Neural cell (in vitro differentiated cells): Measurements from ENCODE around the gene FGF14.

Source experiments
- CTCF ChIP-seq: fragments of 450-650 bp; IDR thresholded peaks from 2 replicates; pipeline ENCODE4 v1.5.1; 2014; ENCODE audit warnings: antibody characterized with exemption, mild to moderate bottlenecking, moderate library complexity; ENCODE audit not compliant: poor library complexity, severe bottlenecking
- EP300 ChIP-seq: fragments of 450-650 bp; conservative IDR thresholded peaks from 2 replicates; pipeline ENCODE4 v1.6.1; 2014; ENCODE audit warnings: antibody characterized with exemption, mild to moderate bottlenecking, moderate library complexity; ENCODE audit not compliant: poor library complexity, severe bottlenecking
- EZH2 ChIP-seq: fragments of 200-600, 300-800 bp; shearing (Covaris generic), sonication (generic); IDR thresholded peaks from 2 replicates; pipeline ENCODE4 v1.6.1; 2014; ENCODE audit warnings: antibody characterized with exemption, low read length, borderline replicate concordance, mild to moderate bottlenecking; ENCODE audit not compliant: insufficient read depth, poor library complexity, severe bottlenecking
- POLR2AphosphoS5 ChIP-seq: IDR thresholded peaks from 2 replicates; pipeline ENCODE4 v1.6.1; 2012
- RAD21 ChIP-seq: fragments of 450-650 bp; conservative IDR thresholded peaks from 2 replicates; pipeline ENCODE4 v1.6.1; 2014; ENCODE audit warnings: antibody characterized with exemption, mild to moderate bottlenecking, moderate library complexity
- SMC3 ChIP-seq: fragments of 450-650 bp; conservative IDR thresholded peaks from 2 replicates; pipeline ENCODE4 v1.6.1; 2014; ENCODE audit warnings: antibody characterized with exemption, mild to moderate bottlenecking, moderate library complexity; ENCODE audit not compliant: poor library complexity
- TAF1 ChIP-seq: IDR thresholded peaks from 2 replicates; pipeline ENCODE4 v1.6.1; 2012; ENCODE audit warnings: low read depth
- TF ChIP-seq, protein P1 (sequence below): IDR thresholded peaks from 2 replicates; pipeline ENCODE4 v1.6.1; 2012; ENCODE audit warnings: borderline replicate concordance

DNA sequence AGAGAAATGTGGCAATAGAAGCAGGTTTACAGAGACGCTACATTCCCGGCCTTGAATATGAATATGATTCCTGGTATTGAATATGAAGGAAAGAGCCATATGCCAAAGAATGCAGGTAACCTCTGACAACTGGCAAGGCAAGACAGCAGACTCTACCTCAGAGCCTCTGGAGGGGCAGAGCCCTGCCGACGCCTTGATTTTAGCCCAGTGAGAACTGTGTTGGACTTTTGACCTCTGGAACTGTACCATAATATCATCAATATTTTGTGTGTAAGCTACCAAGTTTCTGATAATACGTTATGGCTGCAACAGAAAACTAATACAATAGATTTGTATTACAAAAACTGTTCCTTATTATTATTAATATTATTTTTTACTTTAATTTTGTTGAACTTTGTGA lies 219.7 kb downstream of the FGF14 start:
- TF ChIP-seq CTCF, result no peak
- TF ChIP-seq, protein P1, sequence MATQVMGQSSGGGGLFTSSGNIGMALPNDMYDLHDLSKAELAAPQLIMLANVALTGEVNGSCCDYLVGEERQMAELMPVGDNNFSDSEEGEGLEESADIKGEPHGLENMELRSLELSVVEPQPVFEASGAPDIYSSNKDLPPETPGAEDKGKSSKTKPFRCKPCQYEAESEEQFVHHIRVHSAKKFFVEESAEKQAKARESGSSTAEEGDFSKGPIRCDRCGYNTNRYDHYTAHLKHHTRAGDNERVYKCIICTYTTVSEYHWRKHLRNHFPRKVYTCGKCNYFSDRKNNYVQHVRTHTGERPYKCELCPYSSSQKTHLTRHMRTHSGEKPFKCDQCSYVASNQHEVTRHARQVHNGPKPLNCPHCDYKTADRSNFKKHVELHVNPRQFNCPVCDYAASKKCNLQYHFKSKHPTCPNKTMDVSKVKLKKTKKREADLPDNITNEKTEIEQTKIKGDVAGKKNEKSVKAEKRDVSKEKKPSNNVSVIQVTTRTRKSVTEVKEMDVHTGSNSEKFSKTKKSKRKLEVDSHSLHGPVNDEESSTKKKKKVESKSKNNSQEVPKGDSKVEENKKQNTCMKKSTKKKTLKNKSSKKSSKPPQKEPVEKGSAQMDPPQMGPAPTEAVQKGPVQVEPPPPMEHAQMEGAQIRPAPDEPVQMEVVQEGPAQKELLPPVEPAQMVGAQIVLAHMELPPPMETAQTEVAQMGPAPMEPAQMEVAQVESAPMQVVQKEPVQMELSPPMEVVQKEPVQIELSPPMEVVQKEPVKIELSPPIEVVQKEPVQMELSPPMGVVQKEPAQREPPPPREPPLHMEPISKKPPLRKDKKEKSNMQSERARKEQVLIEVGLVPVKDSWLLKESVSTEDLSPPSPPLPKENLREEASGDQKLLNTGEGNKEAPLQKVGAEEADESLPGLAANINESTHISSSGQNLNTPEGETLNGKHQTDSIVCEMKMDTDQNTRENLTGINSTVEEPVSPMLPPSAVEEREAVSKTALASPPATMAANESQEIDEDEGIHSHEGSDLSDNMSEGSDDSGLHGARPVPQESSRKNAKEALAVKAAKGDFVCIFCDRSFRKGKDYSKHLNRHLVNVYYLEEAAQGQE, result no peak
- no peak for TF ChIP-seq POLR2AphosphoS5
- no peak for TF ChIP-seq EZH2
- TF ChIP-seq EP300, result no peak
- no peak for TF ChIP-seq TAF1
- no peak for TF ChIP-seq RAD21
- TF ChIP-seq SMC3, result no peak
